OCI-LY7 (cell line): ENCODE results near the gene LRRC8D. TPM values are rescaled to one million over a fixed set of nuclear protein-coding genes. Genes with fewer than 3 reads are reported as not detected.

Experiments
- BruUV-seq: library from RNA; stranded (reverse); fragments of 400-500 nt; replicated peaks from 2 replicates; lab custom pipeline; 2021; lab: Mats Ljungman, UMichigan
- CTCF ChIA-PET: fragments of 300-600 bp; sonication (Branson Sonifier 250); formaldehyde crosslinking; loops from one replicate; lab custom pipeline; 2022; ENCODE audit warnings: antibody characterized with exemption; ENCODE audit not compliant: unreplicated experiment; lab: Charles Lee
- POLR2A ChIA-PET: fragments of 300-600 bp; sonication (Branson Sonifier 250); formaldehyde crosslinking; loops from one replicate; lab custom pipeline; 2022; ENCODE audit warnings: antibody characterized with exemption; lab: Charles Lee
- DNase-seq: peaks from one replicate; pipeline ENCODE4 v3.0.0-alpha.2; 2015; ENCODE audit warnings: low spot score
- H2AFZ ChIP-seq: fragments of 200-600 bp; sonication (generic), shearing (Covaris generic); 2 replicates; pipeline ENCODE4 v1.6.1; 2014; ENCODE audit warnings: mild to moderate bottlenecking, antibody characterized with exemption, low read length, moderate library complexity
- H3K27ac ChIP-seq: fragments of 200-600 bp; sonication (generic); 2 replicates; pipeline ENCODE4 v1.5.1; 2014; ENCODE audit warnings: mixed run types, low read depth, mild to moderate bottlenecking, moderate library complexity, low read length, inconsistent platforms; ENCODE audit not compliant: poor library complexity, severe bottlenecking
- H3K36me3 ChIP-seq: fragments of 200-600 bp; sonication (generic); 2 replicates; pipeline ENCODE4 v1.6.1; 2014; ENCODE audit warnings: mild to moderate bottlenecking, antibody characterized with exemption, low read length, moderate library complexity, mixed read lengths; ENCODE audit not compliant: insufficient read depth
- H3K4me1 ChIP-seq: fragments of 200-600 bp; sonication (generic); 2 replicates; pipeline ENCODE4 v1.5.1; 2014; ENCODE audit warnings: mild to moderate bottlenecking, low read length; ENCODE audit not compliant: insufficient read depth, poor library complexity, severe bottlenecking
- H3K4me2 ChIP-seq: fragments of 200-600 bp; sonication (generic); 2 replicates; pipeline ENCODE4 v1.6.1; 2014; ENCODE audit warnings: mild to moderate bottlenecking, low read length
- H3K4me3 ChIP-seq: fragments of 200-600 bp; sonication (generic); 2 replicates; pipeline ENCODE4 v1.5.1; 2014; ENCODE audit warnings: mild to moderate bottlenecking, low read depth, low read length; ENCODE audit not compliant: poor library complexity, severe bottlenecking
- H3K79me2 ChIP-seq: fragments of 200-600 bp; sonication (generic); 2 replicates; pipeline ENCODE4 v1.6.1; 2016; ENCODE audit warnings: low read depth, mild to moderate bottlenecking, low read length, moderate library complexity, mixed read lengths; ENCODE audit not compliant: insufficient read depth
- H3K9me2 ChIP-seq: fragments of 200-600 bp; sonication (generic); 2 replicates; pipeline ENCODE4 v1.6.1; 2016; ENCODE audit warnings: mild to moderate bottlenecking, low read length, mixed read lengths; ENCODE audit not compliant: insufficient read depth
- H3K9me3 ChIP-seq: fragments of 200-600 bp; sonication (generic); 2 replicates; pipeline ENCODE4 v1.6.1; 2014; ENCODE audit warnings: mild to moderate bottlenecking, mixed run types, low read length, mixed read lengths
- H4K20me1 ChIP-seq: fragments of 200-600 bp; sonication (generic); 2 replicates; pipeline ENCODE4 v1.6.1; 2014; ENCODE audit warnings: mild to moderate bottlenecking, antibody characterized with exemption, low read length, moderate library complexity, mixed read lengths; ENCODE audit not compliant: insufficient read depth
- EZH2phosphoT487 ChIP-seq: fragments of 200-600 bp; sonication (generic); IDR thresholded peaks from 2 replicates; pipeline ENCODE4 v1.6.1; 2018; ENCODE audit warnings: low read depth, borderline replicate concordance, mild to moderate bottlenecking, mixed run types, antibody characterized with exemption, low read length, moderate library complexity, mixed read lengths
- intact Hi-C: fragments of 100-400 bp; cut with micrococcal nuclease; formaldehyde crosslinking; loops from one replicate; pipeline ENCODE4 v1.10.0; 2022; ENCODE audit not compliant: unreplicated experiment
- total RNA-seq, 2 experiments: library from RNA; depleted of rRNA in 1 of 2; stranded (reverse); fragments of >200 nt in 1 of 2; shearing (Covaris generic) in 1 of 2; gene quantifications; 2 replicates each; pipeline ENCODE4 v1.2.3, GENCODE V29; 2014 to 2022
- TF ChIP-seq, protein P1 (sequence below): fragments of 200-600 bp; sonication (generic); conservative IDR thresholded peaks from 2 replicates; pipeline ENCODE4 v1.5.1; 2014; ENCODE audit warnings: mild to moderate bottlenecking, antibody characterized with exemption, low read length, moderate library complexity, mixed read lengths

The LRRC8D gene
- total RNA-seq, 2 experiments from 2014 or later, result 23.8 to 37.1 TPM

GRCh38 chr1:89942825-89943658 is 122.2 kb downstream of the LRRC8D start:
- no peaks in the 10 kb centered on the region for H3K9me2 ChIP-seq
- no peaks in the 10 kb centered on the region for H4K20me1 ChIP-seq
- H3K4me2 ChIP-seq, result no peak overlapping the region
- H3K79me2 ChIP-seq, result no peaks in the 10 kb centered on the region
- no peak for TF ChIP-seq EZH2phosphoT487
- TF ChIP-seq, protein P1, sequence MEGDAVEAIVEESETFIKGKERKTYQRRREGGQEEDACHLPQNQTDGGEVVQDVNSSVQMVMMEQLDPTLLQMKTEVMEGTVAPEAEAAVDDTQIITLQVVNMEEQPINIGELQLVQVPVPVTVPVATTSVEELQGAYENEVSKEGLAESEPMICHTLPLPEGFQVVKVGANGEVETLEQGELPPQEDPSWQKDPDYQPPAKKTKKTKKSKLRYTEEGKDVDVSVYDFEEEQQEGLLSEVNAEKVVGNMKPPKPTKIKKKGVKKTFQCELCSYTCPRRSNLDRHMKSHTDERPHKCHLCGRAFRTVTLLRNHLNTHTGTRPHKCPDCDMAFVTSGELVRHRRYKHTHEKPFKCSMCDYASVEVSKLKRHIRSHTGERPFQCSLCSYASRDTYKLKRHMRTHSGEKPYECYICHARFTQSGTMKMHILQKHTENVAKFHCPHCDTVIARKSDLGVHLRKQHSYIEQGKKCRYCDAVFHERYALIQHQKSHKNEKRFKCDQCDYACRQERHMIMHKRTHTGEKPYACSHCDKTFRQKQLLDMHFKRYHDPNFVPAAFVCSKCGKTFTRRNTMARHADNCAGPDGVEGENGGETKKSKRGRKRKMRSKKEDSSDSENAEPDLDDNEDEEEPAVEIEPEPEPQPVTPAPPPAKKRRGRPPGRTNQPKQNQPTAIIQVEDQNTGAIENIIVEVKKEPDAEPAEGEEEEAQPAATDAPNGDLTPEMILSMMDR, result no peak
- H3K4me1 ChIP-seq, result peaks cover 23% of the 10 kb centered on the region
- intact Hi-C loops, result no loop called here
- DNase-seq, result no peak
- H3K36me3 ChIP-seq, result peaks cover 3% of the 10 kb centered on the region; the same call in 1 of the 2 replicates
- no TSS peak for BruUV-seq
- H3K27ac ChIP-seq, result no peak overlapping the region
- no peak overlapping the region for H3K4me3 ChIP-seq
- H3K9me3 ChIP-seq, result no peaks in the 10 kb centered on the region
- CTCF ChIA-PET, result no interaction called here
- POLR2A ChIA-PET, result interaction anchor here (0.6 to 0.7 kb wide), 2 partner anchors 7 to 219 kb away, joined by 3 read pairs; no protein-coding TSS in a partner anchor
- no peak overlapping the region for H2AFZ ChIP-seq

- intact Hi-C loops, result no loop called here
- Histone ChIP-seq H3K79me2 (no peaks in the 10 kb centered on the region), H3K9me3 (no peaks in the 10 kb centered on the region), H3K4me3 (no peak overlapping the region), H3K27ac (no peak overlapping the region), H3K4me1 (peaks cover 23% of the 10 kb centered on the region), H3K4me2 (no peak overlapping the region), H2AFZ (no peak overlapping the region), H3K9me2 (no peaks in the 10 kb centered on the region), H4K20me1 (no peaks in the 10 kb centered on the region), H3K36me3 (no peaks in the 10 kb centered on the region)
- no peak for DNase-seq
- TF ChIP-seq, protein P1, result no peak
- no peak for TF ChIP-seq EZH2phosphoT487
- BruUV-seq, result no TSS peak
- CTCF ChIA-PET, result no interaction called here
- POLR2A ChIA-PET, result interaction anchor here (0.6 to 1.5 kb wide), 3 partner anchors 12 to 220 kb away, joined by 3 read pairs; no protein-coding TSS in a partner anchor
These were observed 123.3 kb downstream of the LRRC8D start for GRCh38 chr1:89943846-89944781.
